GM21515 (cell line): Measurements from ENCODE around the gene PCBP3.
"Not testable (repeated sequence)": the region's sequence is repeated elsewhere in the genome, so short reads cannot be mapped to it uniquely, and the experiment has no call there.

Source experiments
- ATAC-seq: cut with Tn5 transposase; IDR thresholded peaks from one replicate; pipeline ENCODE4 v1.9.1; 2021; ENCODE audit not compliant: unreplicated experiment

Gene PCBP3

GRCh38 chr21:45802956-45803617 is 159.6 kb downstream of the PCBP3 start:
- ATAC-seq, result no peak

GRCh38 chr21:45803618-45804340 is 160.3 kb downstream of the PCBP3 start:
- no peak for ATAC-seq

GRCh38 chr21:45804809-45805313 is 161.3 kb downstream of the PCBP3 start:
- ATAC-seq, result no peak

- no peak for ATAC-seq
These were observed 161.8 kb downstream of the PCBP3 start for GRCh38 chr21:45805321-45805720.

- ATAC-seq, result no peak
These were observed 162.5 kb downstream of the PCBP3 start for GRCh38 chr21:45806042-45806441.

GRCh38 chr21:45808663-45809062 is 165.1 kb downstream of the PCBP3 start:
- ATAC-seq, result not testable (repeated sequence)

- ATAC-seq, result no peak
These were observed 165.9 kb downstream of the PCBP3 start for GRCh38 chr21:45809421-45809820.

- no peak for ATAC-seq
These were observed 167.6 kb downstream of the PCBP3 start for GRCh38 chr21:45811136-45811535.

GRCh38 chr21:45814210-45814940 is 170.8 kb downstream of the PCBP3 start:
- ATAC-seq, result not testable (repeated sequence)

GRCh38 chr21:45815781-45816180 is 172.3 kb downstream of the PCBP3 start:
- ATAC-seq, result not testable (repeated sequence)

GRCh38 chr21:45816794-45817193 is 173.3 kb downstream of the PCBP3 start:
- no peak for ATAC-seq

GRCh38 chr21:45817345-45817744 is 173.8 kb downstream of the PCBP3 start:
- ATAC-seq, result no peak

GRCh38 chr21:45818276-45818903 is 174.9 kb downstream of the PCBP3 start:
- no peak for ATAC-seq

GRCh38 chr21:45818904-45819285 is 175.4 kb downstream of the PCBP3 start:
- ATAC-seq, result no peak

- no peak for ATAC-seq
These were observed 176.1 kb downstream of the PCBP3 start for GRCh38 chr21:45819478-45820170.

GRCh38 chr21:45820171-45821091 is 176.9 kb downstream of the PCBP3 start:
- no peak for ATAC-seq

GRCh38 chr21:45821315-45821962 is 177.9 kb downstream of the PCBP3 start:
- ATAC-seq, result no peak

GRCh38 chr21:45821998-45822397 is 178.5 kb downstream of the PCBP3 start:
- ATAC-seq, result no peak

- ATAC-seq, result no peak
These were observed 179.0 kb downstream of the PCBP3 start for GRCh38 chr21:45822429-45823099.
